ENCODE data around the gene COL11A2.
A peak's percentile ranks its signal among the peaks of the same experiment; 100 is the strongest.

The COL11A2 gene

GRCh38 chr6:33171880-33172687, 20.2 kb downstream of the COL11A2 start:
- DNase-seq (ENCODE audit: low spot score), result no peak

DNA sequence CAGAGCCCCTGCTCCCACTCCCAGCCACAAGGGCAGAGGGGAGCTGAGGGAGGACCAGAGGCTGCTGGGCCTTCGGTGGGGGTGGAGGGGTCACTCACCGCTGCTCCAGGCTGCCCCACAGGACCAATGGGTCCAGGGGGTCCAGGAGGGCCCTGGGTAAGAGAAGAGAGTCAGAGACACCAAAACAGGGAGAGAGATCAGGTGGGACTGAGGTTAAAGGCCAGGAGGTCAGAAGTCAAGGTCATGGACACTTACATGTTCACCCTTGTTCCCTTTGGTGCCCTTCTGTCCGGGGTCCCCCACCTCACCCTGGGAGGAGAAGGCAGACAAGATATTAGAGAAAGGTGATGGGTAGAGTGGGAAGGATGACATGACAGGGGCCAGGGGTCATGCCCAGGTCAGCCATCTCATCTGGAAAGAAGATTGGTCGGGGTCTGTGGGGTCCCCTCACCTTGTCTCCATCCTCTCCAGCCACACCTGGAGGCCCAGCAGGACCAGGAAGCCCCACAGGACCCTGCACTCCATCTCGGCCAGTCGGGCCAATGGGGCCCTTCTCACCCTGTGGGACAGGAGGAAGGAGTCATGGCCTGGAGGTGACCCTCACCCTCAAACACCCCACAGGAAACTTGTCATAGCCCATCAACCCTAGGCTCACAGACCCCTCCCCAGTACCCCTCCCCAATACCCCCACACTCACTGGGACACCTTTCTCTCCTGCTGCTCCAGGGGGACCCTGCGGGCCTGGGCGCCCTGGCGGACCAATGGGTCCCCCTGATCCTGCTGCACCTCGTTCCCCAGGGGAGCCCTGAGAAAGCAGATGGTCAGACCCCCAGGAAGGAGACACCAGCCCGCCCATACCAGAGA, 21.0 kb downstream of the COL11A2 start:
- DNase-seq (ENCODE audit: low spot score), result no peak

- no peak for DNase-seq (ENCODE audit: low spot score)
Observed at GRCh38 chr6:33170176-33171015, 21.9 kb downstream of the COL11A2 start.

- no peak for DNase-seq (ENCODE audit: low spot score)
Observed at GRCh38 chr6:33169291-33170175, 22.7 kb downstream of the COL11A2 start.

GRCh38 chr6:33168639-33169038, 23.6 kb downstream of the COL11A2 start:
- DNase-seq (ENCODE audit: low spot score), result no peak

DNA sequence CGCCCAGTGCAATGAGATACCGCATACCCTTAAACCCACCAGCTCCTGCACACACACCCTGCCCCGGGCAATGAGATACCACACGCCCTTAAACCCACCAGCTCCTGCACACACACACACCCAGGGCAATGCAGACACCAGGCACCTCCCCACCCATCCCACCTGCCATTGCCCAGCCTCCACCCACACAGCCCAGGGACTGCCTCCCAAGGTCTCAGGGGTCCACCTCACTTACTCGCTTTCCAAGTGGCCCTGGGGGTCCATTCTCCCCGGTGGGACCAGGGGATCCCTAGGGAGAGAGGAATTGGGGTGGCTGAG, 24.0 kb downstream of the COL11A2 start:
- no peak for DNase-seq (ENCODE audit: low spot score)

- no peak for DNase-seq (ENCODE audit: low spot score)
Observed at GRCh38 chr6:33167374-33168283, 24.6 kb downstream of the COL11A2 start.

DNA sequence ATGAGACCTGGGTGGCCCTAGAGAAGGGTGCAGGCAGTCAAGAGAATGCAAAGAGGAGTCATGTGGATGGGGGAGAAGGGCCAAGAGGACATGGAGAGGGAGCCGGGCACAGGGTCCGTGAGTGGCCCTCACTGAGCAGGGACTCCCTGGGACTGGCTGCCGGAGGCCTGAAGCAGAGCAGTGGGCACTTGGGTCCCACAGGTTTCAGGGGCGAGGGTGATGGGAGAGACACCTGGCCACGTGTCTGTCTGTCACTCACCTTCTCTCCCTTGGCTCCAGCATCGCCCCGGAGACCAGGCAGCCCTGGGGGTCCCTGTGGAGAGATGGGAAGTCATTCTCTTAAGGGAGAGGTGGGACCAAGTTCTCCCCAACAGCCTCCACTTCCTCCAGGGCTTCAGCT, 25.5 kb downstream of the COL11A2 start:
- DNase-seq (ENCODE audit: low spot score), result no peak

- no peak for DNase-seq (ENCODE audit: low spot score)
Observed at GRCh38 chr6:33166363-33166762, 25.9 kb downstream of the COL11A2 start.

DNA sequence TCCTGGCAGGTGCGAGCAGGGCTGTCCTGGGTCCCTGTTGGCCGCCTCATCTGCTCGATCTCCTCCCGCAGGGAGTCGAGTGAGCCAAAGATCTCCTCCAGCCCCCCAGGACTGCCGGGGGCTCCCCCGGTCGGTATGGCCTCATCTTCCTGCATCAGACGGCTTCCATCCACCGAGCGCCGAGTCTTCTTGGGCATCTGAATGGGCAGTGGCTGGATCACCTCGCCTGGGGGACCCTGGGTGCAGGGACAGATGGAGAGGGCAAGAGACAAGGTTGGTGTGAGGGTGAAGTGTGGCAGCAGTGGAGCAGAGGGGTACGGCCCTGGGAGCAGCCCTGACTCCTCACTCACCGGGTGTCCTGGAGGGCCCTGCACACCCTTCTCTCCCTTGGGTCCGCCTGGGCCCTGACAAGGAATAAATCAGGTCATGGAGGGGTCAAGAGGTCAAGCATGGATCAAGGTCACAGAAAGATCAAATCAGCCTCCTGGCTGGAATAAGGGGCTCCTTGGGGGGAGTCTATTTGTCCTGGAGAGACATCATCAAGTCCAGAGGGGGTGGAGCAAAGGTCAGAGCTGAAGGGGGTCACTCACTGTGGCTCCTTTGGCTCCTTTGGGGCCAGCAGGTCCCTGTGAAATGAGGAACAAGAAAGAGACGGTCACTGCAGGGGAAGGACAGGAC, 26.5 kb downstream of the COL11A2 start:
- no peak for DNase-seq (ENCODE audit: low spot score)

GRCh38 chr6:33164665-33165373, 27.4 kb downstream of the COL11A2 start:
- DNase-seq (ENCODE audit: low spot score), result no peak

DNA sequence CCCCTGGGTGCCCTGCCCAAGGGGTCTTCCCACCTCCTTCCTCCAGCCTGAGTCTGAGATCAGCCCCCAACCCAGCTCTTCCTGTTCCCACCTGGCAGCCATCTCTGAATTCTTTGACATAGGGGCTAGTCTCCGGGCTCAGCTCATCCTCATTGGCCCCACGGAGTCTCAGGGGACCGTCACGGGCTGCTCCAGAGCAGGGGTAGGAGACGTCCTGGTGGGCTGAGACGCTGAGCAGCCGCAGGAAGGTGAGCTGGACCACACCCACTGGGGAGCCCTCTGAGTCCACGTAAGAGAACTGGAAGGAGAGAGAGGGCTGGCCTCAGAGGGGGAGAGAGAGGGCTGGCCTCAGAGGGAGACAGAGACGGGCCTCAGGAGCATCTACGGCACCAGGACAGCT, 28.1 kb downstream of the COL11A2 start:
- DNase-seq (ENCODE audit: low spot score), result no peak

DNA sequence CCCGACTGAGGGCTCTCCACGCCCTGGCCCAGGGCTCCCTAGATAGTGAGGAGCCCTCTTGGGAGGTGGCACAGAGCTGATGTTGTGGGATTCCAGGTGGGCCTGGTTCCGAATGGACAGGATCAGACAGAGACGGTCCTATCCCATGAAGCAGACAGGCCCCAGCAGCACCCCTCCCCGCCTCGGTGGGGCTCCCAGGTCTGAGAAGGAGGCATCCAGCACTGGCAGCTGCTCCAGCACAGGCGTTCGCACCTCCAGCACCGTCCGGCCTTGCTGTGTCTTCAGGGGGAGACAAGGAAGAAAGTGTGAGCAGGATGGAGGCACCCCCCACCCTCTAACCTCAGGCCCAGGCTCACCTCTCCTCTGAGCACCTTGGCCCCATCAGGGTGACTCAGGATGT, 28.7 kb downstream of the COL11A2 start:
- no peak for DNase-seq (ENCODE audit: low spot score)

DNA sequence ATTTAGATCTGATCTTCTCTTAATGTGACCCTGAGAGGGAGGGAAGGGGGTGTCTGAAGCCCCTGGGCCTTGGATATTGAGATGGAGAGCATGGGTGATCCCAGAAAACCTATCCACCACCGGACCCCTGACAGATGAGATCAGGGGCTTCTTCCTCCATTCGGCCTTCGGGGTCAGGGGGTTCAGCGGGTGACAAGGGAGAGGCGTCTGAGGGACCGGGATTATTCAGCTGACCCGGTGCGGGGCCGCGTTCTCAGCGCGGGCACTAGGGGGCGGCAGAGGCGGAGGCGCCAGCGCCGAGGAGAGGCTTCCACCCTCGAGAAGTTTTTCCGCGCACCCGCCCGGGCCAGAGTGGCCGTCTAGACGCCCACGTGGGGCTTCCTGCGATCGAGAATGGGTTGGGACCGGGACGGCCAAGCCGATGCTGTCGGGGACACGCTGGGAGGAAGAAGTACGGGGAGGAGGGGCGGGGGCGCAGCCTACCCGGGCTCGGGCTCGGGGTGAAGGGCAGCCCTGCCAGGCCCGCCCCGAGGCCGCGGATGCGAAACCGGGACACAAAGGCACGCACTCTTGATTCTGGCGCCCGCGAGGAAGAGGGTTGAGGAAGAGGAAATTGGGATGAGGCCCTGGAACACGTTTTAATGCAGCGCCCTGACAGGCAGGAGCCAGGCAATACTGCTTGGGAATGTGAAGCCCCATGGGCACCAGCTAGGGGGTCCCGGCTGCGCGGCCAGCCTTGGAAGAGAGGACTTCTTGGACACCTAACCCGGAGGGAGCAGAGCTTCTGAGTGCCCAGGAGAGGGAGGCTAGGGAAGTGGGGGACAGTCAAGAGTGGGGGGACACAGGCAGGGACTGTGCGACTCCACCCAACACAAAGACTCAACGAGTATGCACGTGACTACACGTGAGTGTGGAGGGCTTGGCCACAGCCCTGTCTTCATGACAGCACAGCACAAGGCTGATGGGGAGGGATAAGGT, 30.6 kb downstream of the COL11A2 start:
- peak; percentile 91 for DNase-seq (ENCODE audit: low spot score)

- peak; percentile 89 for DNase-seq (ENCODE audit: low spot score)
Observed at GRCh38 chr6:33160728-33161344, 31.4 kb downstream of the COL11A2 start.

DNA sequence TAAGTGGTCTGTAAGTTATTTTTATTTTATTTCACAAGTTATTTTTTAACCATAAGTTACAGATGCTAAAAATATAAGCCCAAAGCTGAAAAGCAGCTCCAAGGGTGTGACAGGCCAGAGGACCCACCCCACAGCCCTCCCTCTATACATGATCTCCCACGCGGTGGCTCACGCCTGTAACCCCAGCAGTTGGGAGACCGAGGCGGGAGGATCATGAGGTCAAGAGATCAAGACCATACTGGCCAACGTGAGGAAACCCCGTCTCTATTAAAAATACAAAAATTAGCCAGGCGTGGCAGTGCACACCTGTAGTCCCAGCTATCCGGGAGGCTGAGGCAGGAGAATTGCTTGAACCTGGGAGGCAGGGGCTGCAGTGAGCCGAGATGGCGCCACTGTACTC, 32.2 kb downstream of the COL11A2 start:
- DNase-seq (ENCODE audit: low spot score), result no peak

DNA sequence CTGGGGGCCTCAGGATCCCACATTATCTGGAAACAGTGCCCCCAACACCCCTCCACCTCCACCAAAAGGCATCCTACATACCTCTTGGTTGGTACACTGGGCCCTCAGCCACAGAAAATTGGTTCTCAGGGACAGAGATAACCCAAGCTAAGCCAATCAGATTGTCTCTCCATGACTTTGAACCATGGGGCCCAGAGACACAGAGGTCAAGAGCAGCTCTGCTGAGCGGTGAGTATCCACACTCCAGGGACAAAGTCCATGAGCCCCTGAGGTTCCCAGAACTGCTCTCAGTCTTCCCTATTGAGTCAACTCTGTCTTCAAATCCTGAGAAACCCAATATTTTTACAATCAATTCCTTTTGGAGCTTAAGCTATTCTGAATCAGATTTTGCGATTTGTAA, 35.3 kb downstream of the COL11A2 start:
- DNase-seq (ENCODE audit: low spot score), result no peak

Measured in AG08396 (cell line).